DND-41 (cell line): ENCODE results near the gene TLCD4.
"Not testable (repeated sequence)": the region's sequence is repeated elsewhere in the genome, so short reads cannot be mapped to it uniquely, and the experiment has no call there.

ENCODE experiments used
- ATAC-seq: fragments of 200-7000 bp; cut with Tn5 transposase; 3 replicates; pipeline ENCODE4 v1.9.1; 2021; ENCODE audit warnings: low read depth; ENCODE audit not compliant: insufficient read depth
- DNase-seq: peaks from one replicate; pipeline ENCODE4 v3.0.0-alpha.2; 2020
- H2AFZ ChIP-seq: 2 replicates; pipeline ENCODE4 v1.6.0; 2012; ENCODE audit warnings: low read depth, low read length
- H3K27ac ChIP-seq: 2 replicates; pipeline ENCODE4 v1.5.1; 2012; ENCODE audit warnings: low read length, inconsistent platforms
- H3K27me3 ChIP-seq: fragments of 200-600 bp; sonication (generic); 2 replicates; pipeline ENCODE4 v1.6.0; 2012; ENCODE audit warnings: low read length, mild to moderate bottlenecking, inconsistent platforms; ENCODE audit not compliant: insufficient read depth, poor library complexity
- H3K36me3 ChIP-seq: 2 replicates; pipeline ENCODE4 v1.5.1; 2012; ENCODE audit warnings: low read length, inconsistent platforms; ENCODE audit not compliant: insufficient read depth
- H3K4me1 ChIP-seq: 2 replicates; pipeline ENCODE4 v1.5.1; 2012; ENCODE audit warnings: mild to moderate bottlenecking, low read length; ENCODE audit not compliant: insufficient read depth
- H3K4me2 ChIP-seq: 2 replicates; pipeline ENCODE4 v1.6.0; 2012; ENCODE audit warnings: mild to moderate bottlenecking, moderate library complexity, low read length, inconsistent platforms; ENCODE audit not compliant: insufficient read depth
- H3K4me3 ChIP-seq, 2 experiments: fragments of 200-600 bp in 1 of 2; shearing (Covaris generic) in 1 of 2; 2 replicates each; pipeline ENCODE4 v1.5.1; 2012 to 2016; ENCODE audit warnings: inconsistent platforms in 2 of 2, low read length in 2 of 2, mild to moderate bottlenecking in 2 of 2, low read depth in 1 of 2, moderate library complexity in 1 of 2
- H3K79me2 ChIP-seq: 2 replicates; pipeline ENCODE4 v1.6.0; 2012; ENCODE audit warnings: low read length, inconsistent platforms; ENCODE audit not compliant: insufficient read depth
- H3K9ac ChIP-seq: 2 replicates; pipeline ENCODE4 v1.6.0; 2012; ENCODE audit warnings: low read depth, mild to moderate bottlenecking, inconsistent platforms, low read length, moderate library complexity
- H3K9me3 ChIP-seq: 2 replicates; pipeline ENCODE4 v1.5.1; 2012; ENCODE audit warnings: low read length, moderate library complexity, mild to moderate bottlenecking, inconsistent platforms; ENCODE audit not compliant: insufficient read depth, severe bottlenecking
- H4K20me1 ChIP-seq: 2 replicates; pipeline ENCODE4 v1.6.0; 2012; ENCODE audit warnings: low read length; ENCODE audit not compliant: insufficient read depth
- CTCF ChIP-seq: IDR thresholded peaks from 2 replicates; pipeline ENCODE4 v1.5.1; 2012; ENCODE audit warnings: borderline replicate concordance, low read length, moderate library complexity, mild to moderate bottlenecking; ENCODE audit not compliant: poor library complexity, severe bottlenecking; ENCODE audit errors: extremely low read depth
- EZH2 ChIP-seq: IDR thresholded peaks from 3 replicates; pipeline ENCODE4 v1.6.1; 2012; ENCODE audit warnings: borderline replicate concordance, low read depth, mild to moderate bottlenecking, moderate library complexity, low read length, inconsistent platforms; ENCODE audit not compliant: severe bottlenecking

Gene TLCD4

GRCh38 chr1:95146637-95147036 lies 29.5 kb downstream of the TLCD4 start:
- no peak overlapping the region for H3K9ac ChIP-seq
- no peaks in the 10 kb centered on the region for H3K36me3 ChIP-seq
- H3K4me1 ChIP-seq: no peaks in the 10 kb centered on the region
- DNase-seq: no peak
- no peak overlapping the region for H3K4me2 ChIP-seq
- H3K4me3 ChIP-seq: no peak overlapping the region
- ATAC-seq: no peak
- H2AFZ ChIP-seq: no peak overlapping the region
- H3K79me2 ChIP-seq: no peaks in the 10 kb centered on the region
- no peaks in the 10 kb centered on the region for H3K9me3 ChIP-seq
- H4K20me1 ChIP-seq: no peaks in the 10 kb centered on the region
- TF ChIP-seq EZH2 (no peak), CTCF (no peak)
- no peak overlapping the region for H3K27ac ChIP-seq
- no peaks in the 10 kb centered on the region for H3K27me3 ChIP-seq

- Histone ChIP-seq H3K9me3 (no peaks in the 10 kb centered on the region), H3K36me3 (no peaks in the 10 kb centered on the region), H2AFZ (no peak overlapping the region), H3K27me3 (no peaks in the 10 kb centered on the region), H4K20me1 (no peaks in the 10 kb centered on the region), H3K79me2 (no peaks in the 10 kb centered on the region), H3K4me2 (no peak overlapping the region), H3K27ac (no peak overlapping the region), H3K9ac (no peak overlapping the region), H3K4me3 (no peak overlapping the region), H3K4me1 (no peaks in the 10 kb centered on the region)
- no peak for ATAC-seq
- TF ChIP-seq CTCF (no peak), EZH2 (no peak)
- no peak for DNase-seq
Observed at GRCh38 chr1:95154096-95154495, 36.9 kb downstream of the TLCD4 start.

- H3K4me3 ChIP-seq, H3K4me1 ChIP-seq, H2AFZ ChIP-seq, H3K9me3 ChIP-seq, ATAC-seq, H3K4me2 ChIP-seq, H3K36me3 ChIP-seq, H3K27ac ChIP-seq, H3K27me3 ChIP-seq, H3K79me2 ChIP-seq, DNase-seq, H4K20me1 ChIP-seq, H3K9ac ChIP-seq: not testable (repeated sequence)
Observed at GRCh38 chr1:95165569-95165968, 48.4 kb downstream of the TLCD4 start.
